OCI-LY7 (cell line): ENCODE measurements around the gene FPR1.

Source experiments
- EZH2phosphoT487 ChIP-seq: fragments of 200-600 bp; sonication (generic); IDR thresholded peaks from 2 replicates; pipeline ENCODE4 v1.6.1; 2018; ENCODE audit warnings: low read depth, borderline replicate concordance, mild to moderate bottlenecking, mixed run types, antibody characterized with exemption, low read length, moderate library complexity, mixed read lengths
- TF ChIP-seq, protein P1 (sequence below): fragments of 200-600 bp; sonication (generic); conservative IDR thresholded peaks from 2 replicates; pipeline ENCODE4 v1.5.1; 2014; ENCODE audit warnings: mild to moderate bottlenecking, antibody characterized with exemption, low read length, moderate library complexity, mixed read lengths

DNA sequence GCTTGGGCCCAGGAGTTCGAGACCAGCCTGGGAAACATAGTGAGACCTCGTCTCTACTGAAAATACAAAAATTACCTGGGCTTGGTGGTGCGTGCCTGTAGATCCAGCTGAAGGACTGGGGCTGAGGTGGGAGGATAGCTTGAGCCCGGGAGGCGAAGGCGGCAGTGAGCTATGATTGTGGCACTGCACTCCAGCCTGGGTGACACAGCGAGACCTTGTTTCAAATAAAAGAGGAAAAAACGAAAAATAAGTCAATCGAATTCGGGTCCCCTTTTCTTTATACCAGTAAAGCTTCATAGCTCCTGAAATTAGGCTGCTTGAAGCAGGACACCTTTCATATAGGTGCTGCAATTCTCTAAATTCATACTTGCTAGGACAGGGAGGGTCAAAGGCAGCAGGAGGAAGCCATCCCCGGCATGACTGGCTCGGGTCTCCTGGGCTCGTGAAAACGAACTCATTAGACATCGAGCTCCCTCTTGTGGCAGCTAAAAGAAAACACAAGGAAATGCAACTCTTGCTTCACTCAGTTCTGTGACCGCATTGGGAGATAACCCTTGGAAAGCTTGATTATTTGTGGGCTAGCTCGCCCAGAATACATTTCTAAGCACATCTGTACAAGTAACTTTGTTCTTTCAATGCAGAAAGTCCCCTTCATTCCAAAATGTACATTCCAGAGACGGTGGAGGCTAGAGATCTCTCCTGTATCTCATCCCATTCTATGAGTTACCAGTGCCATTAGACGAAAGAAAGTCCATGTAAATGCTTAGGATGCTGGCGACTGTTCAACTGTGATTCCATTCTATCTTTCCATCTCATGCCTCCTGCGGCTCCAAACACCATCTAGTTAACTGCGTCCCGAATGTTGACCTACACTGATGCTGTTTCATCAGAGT is 26.1 kb upstream of the FPR1 start:
- TF ChIP-seq EZH2phosphoT487: no peak
- TF ChIP-seq, protein P1, sequence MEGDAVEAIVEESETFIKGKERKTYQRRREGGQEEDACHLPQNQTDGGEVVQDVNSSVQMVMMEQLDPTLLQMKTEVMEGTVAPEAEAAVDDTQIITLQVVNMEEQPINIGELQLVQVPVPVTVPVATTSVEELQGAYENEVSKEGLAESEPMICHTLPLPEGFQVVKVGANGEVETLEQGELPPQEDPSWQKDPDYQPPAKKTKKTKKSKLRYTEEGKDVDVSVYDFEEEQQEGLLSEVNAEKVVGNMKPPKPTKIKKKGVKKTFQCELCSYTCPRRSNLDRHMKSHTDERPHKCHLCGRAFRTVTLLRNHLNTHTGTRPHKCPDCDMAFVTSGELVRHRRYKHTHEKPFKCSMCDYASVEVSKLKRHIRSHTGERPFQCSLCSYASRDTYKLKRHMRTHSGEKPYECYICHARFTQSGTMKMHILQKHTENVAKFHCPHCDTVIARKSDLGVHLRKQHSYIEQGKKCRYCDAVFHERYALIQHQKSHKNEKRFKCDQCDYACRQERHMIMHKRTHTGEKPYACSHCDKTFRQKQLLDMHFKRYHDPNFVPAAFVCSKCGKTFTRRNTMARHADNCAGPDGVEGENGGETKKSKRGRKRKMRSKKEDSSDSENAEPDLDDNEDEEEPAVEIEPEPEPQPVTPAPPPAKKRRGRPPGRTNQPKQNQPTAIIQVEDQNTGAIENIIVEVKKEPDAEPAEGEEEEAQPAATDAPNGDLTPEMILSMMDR: peak; percentile 83
